HG03060 (cell line): ENCODE data around the gene ACVRL1.

ENCODE experiments used
- ATAC-seq: cut with Tn5 transposase; IDR thresholded peaks from one replicate; pipeline ENCODE4 v1.9.1; 2021; ENCODE audit warnings: low read depth, moderate number of reproducible peaks; ENCODE audit not compliant: unreplicated experiment

ACVRL1 gene

DNA sequence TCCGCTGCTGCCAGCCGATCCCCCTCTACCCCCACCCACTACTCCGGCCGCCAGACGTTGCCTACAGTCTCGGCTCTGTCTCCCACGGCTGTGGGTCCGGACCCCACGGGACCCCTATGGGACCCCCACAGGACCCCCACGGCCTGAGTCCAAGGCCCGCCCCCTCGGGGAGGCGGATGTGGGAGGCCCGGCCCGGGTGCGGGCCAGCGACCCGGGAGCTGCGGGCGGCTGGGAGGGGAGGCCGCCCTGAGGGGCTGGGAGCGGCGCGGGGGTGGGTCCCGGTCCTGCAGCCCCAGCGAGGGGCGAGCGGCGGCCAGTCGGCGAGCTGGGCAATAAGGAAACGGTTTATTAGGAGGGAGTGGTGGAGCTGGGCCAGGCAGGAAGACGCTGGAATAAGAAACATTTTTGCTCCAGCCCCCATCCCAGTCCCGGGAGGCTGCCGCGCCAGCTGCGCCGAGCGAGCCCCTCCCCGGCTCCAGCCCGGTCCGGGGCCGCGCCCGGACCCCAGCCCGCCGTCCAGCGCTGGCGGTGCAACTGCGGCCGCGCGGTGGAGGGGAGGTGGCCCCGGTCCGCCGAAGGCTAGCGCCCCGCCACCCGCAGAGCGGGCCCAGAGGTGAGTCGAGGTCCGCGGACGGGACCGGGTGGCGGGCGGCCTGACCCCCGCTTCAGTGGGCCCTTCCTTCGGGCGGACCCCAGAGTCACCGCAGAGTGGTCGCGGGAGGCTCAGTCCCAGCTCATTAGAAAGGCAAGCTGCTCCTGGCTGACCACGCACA, at the start of gene ACVRL1:
TSS of gene ACVRL1 (plus strand) at position 422 of the 773 bp plus-strand sequence. CDS start 4,971 bp downstream, outside the sequence.
- ATAC-seq: no peak

DNA sequence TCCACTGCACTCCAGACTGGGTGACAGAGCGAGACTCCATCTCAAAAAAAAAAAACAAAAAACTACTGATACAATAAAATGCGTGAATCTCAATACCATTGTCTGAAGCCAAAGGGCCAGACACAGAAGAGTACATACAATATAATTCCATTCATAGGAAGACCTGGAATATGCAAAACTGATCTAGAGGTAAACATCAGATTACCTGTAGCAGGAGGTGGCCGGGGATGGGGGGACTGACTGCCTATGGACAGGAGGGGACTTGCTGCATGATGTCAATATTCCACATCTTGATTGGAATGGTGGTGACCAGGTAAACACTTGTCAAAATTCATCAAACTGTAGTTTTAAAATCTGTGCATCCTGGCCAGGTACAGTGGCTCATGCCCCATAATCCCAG, 46.3 kb upstream of the ACVRL1 start:
- ATAC-seq: no peak

DNA sequence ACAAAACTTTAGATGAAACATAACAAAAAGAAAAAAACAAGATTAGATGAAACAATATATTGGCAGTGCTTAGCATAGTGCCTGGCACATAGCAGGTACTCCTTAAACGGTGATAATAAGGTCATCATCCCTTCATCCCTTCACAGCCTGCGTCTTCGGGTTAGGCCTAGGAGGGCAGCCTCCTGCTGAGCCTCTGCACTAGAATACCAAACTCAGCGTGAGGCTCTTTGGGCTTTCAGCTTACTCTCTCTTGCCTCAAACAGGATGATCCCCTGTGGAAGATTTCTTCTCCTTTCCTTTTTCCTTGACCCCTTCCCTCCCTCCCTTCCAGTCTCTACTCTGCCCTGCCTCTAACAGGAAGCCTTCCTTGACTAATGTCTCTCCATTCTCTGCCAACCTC, 44.4 kb upstream of the ACVRL1 start:
- ATAC-seq: no peak

DNA sequence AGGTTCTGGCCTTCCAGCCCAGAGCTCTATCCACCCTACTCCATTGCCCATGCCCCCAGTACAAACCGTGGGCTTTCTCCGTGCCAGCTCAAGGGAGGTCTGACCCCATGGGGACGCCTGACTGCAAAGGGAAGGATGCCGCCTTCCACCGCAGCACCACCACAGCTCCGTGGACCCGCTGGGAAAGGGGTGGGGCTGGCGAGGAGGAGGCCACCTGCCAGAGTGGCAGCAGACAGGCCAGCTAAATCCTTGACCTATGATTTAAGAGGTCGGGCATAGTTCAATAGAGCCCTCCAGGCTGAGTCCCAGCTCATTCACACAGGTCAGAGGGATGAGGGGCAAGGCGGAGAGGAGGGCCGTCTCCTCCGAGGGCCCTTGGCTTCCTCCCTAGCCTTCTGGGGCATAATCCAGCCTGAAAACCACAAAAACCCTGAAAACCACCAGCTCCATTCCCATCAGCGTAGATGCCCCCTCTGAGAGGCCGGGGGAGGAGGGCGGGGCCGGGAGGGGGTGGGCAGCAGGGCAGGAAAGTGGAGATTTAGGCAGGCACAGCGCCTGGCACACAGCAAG, 43.9 kb upstream of the ACVRL1 start:
- ATAC-seq: no peak

DNA sequence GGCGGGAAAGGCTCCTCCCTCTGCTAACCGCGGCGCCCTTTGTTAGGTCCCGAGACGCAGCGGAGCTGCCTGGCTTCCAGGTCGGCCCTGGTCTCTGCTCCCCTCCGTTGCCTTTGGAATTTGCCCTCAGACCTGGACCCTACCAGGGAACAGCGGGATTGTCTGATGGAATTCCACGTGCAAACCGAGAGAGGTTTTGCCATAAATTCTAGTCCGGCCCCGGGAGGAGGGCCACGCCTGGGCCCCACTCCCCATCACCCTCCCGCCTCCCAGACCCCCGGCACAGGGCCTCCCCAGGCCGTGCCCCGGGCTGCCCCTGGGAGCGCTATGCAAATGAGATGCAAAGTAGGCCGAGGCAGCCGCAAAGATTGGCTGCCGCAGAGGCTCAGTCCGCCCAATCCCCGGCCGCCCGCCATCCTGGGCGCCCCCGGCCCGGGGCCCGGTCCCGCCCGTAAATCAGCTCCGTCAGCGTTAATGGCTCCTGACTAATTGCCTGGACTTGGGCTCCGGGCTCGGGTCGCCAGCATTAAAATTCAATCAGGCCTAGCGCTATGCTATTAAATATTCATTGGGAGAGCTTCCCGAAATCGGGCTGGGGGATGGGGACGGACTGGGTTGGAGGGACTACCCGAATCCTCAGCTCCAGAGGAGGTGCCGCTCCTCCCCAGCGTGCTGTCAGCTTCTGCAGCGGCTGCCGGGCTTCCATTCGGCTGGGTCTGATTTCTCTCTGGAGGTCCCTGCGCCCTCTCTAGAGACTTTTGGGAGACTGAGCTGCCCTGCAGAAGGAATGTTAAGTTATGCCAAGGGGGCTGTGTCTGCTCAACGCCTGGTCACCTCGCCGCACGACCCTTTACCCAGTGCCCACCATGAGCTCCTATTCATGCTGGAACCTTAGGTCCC, 43.1 kb upstream of the ACVRL1 start:
- no peak for ATAC-seq

DNA sequence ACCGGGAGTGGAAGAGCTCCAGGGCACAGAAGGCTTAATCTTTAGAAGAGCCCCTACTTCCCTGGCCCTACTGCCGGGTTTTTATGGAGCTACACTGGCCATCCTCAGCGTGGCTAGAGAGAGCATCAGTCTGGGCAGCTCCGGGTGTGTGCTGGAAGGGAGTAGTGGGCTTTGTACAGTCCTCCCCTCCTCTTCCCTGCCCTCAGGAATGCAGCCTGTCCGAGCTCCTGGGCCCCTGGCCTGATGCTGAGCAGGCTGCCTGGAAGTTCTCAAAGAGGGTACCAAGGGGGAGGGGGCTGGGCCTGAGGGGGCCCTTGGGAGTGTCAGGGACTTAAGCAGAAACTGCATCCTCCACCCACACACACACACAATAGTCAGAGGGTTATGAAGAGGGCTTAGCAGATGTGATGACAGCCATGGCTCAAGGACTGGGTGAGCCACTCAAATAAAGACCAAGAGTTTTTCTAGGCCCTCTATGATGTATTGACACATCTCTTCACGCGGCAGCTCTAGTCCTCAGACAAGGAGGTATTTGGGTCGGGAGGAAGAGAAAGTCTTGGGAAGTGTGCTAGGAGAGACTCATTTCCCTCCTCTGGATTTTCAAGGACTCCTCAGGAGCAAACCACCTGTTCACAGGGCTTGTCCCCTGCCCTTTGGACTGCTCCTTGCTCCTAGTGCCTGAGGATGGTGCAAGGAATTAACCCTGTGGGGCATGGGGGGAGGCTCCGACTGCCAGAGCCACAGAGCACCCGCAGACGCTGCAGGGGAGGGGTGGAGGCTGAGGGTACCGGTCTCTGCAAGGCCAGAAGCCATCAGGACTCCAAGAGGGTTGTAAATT, 42.3 kb upstream of the ACVRL1 start:
- ATAC-seq: no peak

DNA sequence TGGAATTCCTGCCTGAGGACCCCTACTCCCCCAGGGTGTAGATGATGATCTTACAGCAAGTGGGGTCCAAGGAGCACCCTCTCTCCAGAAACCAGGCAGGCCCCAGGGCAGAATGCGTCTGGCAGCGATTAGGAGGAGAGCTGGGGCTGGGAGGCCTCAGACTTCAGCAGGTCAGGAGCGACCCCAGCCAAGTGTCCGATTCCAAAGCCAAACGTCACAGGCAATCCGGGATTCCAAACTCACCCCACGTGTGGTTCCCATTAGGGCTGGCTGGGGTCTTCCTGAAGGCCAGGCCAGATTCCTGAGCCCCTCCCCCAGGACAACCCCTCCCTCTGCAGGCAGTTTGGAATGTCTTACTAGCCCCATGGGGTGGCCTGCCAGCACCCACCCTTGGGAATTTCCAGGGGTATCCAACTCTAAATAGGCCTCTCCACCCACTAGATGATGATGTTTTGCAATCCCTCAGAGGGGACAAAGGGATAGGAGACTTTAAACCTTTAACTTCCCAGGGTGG, 41.5 kb upstream of the ACVRL1 start:
- ATAC-seq: no peak

DNA sequence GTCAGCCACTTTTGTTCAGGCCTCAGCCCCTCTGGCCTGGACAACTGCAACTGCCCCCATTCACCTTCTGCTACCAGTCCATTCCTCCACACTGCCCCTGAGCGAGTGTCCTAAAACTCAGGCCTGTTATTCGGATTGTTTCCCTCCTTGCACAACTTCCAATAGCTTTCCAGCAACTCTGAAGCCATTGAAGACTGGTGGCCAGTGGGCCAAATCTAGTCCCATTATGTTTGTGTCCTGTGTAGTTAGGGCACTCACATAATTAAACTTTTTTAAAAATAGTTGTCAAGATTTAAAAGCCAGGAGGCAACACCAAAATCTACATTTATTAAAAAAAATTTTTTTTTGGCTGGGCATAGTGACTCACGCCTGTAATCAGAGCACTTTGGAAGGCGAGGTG, 41.0 kb upstream of the ACVRL1 start:
- ATAC-seq: no peak

DNA sequence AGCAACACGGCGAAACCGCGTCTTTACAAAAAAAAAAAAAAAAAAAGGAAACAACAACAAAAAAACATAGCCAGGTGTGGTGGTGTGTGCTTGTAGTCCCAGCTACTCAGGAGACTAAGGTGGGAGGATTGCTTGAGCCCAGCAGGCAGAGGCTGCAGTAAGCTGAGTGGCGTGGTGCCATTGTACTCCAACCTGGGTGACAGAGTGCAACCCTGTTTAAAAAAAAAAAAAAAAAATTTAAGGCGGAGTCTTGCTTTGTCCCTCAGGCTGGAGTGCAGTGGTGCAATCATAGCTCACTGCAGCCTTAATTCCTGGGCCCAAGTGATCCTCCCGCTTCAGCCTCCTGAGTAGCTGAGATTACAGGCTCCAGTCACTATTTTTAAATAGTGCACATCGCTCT, 40.5 kb upstream of the ACVRL1 start:
- ATAC-seq: no peak

DNA sequence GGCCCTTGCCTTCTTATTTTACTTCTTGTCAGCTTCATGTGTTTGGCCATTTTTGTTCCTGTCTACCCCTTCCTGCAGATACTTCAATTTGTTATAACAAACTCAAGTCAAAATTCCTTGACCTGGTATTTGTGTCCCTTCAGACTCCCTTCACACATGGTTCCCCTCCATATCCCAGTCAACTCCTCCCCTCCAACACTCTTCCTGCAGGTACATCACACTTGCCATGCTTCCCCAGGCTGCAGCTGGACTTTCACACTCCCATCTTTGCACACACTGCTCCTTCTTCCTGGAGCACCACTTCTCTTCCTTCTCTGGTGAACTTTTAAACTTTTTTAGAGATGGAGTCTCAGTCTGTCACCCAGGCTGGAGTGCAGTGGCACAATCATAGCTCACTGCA, 39.9 kb upstream of the ACVRL1 start:
- no peak for ATAC-seq

DNA sequence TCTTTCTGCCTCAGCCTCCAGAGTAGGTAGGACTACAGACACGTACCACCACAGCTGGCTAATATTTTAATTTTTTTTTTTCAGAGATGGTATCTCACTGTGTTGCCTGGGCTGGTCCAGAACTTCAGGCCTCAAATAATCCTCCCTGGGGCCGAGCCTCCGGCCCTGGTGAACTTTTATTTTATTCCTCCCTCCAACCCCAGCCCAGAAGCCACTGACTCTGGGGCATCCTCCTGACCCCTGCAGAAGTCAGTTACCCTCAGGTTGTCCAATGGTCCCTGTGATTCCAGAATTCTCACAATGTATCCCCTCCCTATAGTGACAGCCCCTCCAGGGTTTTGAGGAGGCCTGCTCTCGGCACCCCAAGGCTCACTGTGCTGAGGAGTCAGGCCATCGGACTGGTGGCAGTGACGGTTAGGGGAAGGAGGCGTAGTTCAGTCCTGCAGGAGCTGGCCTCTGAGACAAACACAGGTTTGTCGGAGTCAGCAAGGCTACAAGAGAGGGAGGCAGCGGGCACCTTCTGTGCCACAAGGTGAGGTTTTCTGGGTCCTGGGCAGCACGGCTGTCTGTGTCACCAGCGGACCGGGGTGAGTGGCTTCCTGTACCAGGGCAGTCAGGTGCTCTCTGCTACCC, 39.4 kb upstream of the ACVRL1 start:
- ATAC-seq: no peak

DNA sequence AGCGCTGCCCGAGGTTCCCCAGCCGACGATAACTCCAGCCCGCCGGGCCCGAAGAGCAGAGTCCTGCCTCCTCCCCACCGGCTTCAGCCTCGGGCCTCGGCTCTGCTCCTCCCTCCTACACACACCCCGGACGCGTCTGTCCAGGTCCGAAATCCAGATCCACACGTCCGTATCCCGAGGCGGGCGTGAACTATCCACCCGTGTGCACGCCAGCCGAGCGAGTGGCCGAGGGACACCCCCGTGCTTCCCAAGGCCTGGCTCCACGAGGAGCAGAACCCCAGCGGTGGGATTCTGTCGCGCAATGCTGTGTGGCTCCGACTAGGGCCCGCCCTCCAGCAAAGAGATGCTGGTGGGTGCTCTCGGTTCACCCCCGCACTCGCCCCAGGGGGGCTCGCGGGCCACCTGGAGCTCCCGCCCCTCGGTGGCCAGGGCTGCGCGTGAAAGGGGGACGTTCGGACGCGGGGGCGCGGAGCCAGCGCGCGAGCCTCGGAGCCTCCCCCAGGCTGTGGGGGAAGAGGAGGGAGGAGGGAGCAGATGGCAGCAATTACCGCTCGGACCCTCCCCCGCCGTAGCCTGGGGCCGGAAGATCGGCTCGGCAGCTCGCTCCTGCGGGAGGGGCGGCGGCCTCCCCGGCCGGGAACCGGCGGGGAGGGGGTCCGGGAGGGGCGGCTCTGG, 38.3 kb upstream of the ACVRL1 start:
- no peak for ATAC-seq

DNA sequence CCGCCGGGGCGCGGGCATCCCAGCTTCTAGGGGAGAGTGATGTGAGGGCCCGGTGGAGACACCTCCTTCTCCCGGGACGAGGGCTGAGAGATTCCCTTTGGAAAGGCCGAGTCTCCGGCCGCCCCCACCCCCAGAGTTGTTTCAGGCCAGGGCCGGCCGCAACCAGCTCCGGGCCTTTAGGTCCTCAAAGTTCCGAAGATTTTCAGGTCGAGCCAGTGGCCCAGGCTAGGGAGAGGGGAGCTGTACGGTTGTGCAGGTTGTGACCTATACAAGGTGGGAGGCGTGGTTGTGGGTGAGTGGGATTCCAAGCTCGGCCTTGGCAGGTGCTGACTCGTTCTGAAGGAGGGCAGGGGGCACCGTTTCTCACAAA, 37.8 kb upstream of the ACVRL1 start:
- no peak for ATAC-seq

DNA sequence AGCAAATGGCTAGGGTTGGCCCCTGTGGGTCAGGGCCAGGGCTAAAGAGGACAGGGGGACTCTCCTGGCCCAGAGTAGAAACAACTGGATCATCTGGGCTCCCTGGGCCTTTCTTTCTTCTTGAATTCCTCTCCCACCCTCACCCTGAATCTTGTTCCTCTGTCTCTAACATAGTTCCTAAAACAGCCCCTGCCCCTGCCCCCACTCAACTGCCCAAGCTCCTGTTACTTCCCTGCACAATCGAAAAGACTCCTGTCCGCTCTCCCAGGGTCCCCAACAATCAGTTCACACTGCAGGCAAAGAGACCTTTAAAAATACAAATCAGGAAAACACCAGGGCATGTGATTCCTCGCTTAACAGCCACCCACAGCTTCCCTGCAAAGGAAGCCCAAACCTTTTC, 37.4 kb upstream of the ACVRL1 start:
- no peak for ATAC-seq

DNA sequence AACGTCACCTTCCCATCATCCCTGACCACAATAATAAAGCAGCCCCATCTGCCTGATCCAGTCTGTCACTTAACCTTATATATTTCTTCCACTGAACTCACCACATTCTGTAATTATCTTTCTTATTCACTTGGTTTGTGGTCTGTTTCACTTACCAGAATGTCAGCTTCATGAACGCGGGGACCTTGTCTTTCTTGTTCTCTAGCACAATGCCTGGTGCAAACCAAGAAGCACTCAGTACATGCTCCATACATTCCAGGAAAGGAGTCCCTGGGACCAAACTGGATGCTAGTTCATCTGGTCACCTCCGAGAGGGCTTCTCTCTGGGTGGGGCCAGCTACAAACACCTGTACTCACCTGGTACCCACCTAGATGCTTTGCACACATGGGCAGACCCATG, 36.8 kb upstream of the ACVRL1 start:
- ATAC-seq: no peak

DNA sequence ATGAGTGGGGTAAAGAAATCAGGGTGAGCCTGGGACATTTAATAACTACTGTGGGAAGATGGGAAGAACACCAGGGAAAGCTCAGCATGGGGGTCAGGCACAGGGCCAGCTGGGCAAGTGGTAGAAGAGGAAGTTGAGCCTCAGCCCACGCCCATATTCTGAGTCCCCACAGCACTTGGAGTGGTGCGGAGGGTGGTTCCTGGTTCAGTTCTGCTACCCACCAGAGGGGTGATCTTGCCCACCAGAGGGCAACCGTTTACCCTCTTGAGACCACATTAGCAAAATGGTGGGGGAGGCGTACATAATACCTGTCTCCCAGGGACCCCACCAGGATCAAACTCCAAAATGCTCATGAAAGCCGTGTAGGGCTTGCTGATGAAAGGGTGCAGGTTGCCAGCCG, 36.2 kb upstream of the ACVRL1 start:
- no peak for ATAC-seq

DNA sequence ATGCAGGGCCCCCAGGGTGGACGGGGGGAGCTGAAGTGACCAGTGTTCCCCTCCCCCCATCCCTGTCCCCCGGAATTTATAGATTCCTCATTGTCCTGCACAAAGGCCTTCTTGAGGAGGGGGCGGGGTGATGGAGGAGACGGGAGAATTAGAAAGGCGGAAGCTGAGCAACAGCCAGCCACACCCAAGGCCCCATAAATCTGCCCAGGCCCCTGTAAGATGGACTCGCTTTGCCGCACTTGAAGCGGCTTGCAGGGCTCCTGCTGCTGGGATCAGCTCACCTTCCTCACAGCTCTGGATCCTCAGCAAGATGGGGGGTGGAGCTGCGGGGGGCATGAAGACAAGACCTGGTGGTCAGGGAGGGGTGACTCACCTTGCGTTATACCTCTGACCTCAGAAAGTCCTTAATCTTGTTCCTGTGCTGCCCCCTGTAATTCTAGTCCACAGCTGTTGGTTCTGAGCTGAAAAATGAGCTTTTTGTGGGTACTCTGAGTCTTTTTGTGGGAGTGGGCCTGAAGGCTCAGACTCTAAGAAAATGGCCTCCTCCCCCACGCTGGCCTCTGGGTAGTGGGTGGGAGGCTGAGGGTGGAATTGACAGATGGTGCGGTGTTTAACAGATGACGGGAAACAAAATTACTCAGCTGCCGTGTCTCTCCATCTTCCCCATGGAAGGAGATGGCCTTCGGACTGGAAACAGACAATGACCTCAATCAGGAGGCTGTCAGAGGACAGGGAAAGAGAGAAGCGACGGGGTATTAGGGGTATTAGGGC, 35.2 kb upstream of the ACVRL1 start:
- ATAC-seq: no peak

DNA sequence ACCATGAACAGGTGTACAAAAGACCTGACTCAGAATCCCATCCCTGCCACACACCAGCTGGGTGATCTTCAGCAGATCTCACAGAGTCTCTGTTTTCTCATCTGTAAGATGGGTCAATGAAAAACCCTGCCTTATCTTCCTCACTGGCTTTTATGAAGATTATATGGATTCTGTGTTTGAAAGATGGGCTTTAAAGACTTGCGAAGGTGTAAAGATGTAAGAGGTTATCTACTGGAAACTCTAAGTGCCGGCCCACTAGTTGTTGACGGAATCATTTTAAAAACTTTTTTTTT, 34.7 kb upstream of the ACVRL1 start:
- ATAC-seq: no peak
